Stimulated activated CD8-positive, alpha-beta memory T cell treated with anti-CD3 and anti-CD28 coated beads, Interleukin-4, amount 100 ng/mL, for 48 hours (primary cell): ENCODE results near the gene SPDYE3.
A peak's percentile ranks its signal among the peaks of the same experiment; 100 is the strongest.
"Not testable (repeated sequence)": the region's sequence is repeated elsewhere in the genome, so short reads cannot be mapped to it uniquely, and the experiment has no call there.

ENCODE experiments used
- DNase-seq: peaks from one replicate; pipeline ENCODE4 v3.0.0-alpha.2; 2020

SPDYE3 gene

GRCh38 chr7:100288258-100288657 lies 19.2 kb upstream of the SPDYE3 start:
- not testable (repeated sequence) for DNase-seq

GRCh38 chr7:100292162-100292561 lies 15.3 kb upstream of the SPDYE3 start:
- DNase-seq = not testable (repeated sequence)

GRCh38 chr7:100295269-100295668 lies 12.2 kb upstream of the SPDYE3 start:
- DNase-seq = peak; percentile 44

- not testable (repeated sequence) for DNase-seq
Observed at GRCh38 chr7:100297852-100298631, 9.5 kb upstream of the SPDYE3 start.

GRCh38 chr7:100298632-100298895 lies 8.9 kb upstream of the SPDYE3 start:
- DNase-seq = not testable (repeated sequence)

- not testable (repeated sequence) for DNase-seq
Observed at GRCh38 chr7:100304526-100304925, 3.0 kb upstream of the SPDYE3 start.

- DNase-seq = not testable (repeated sequence)
Observed at GRCh38 chr7:100318329-100318728, 10.8 kb downstream of the SPDYE3 start.

- not testable (repeated sequence) for DNase-seq
Observed at GRCh38 chr7:100321648-100322047, 14.1 kb downstream of the SPDYE3 start.

GRCh38 chr7:100324194-100324593 lies 16.7 kb downstream of the SPDYE3 start:
- not testable (repeated sequence) for DNase-seq

- DNase-seq = not testable (repeated sequence)
Observed at GRCh38 chr7:100325671-100326070, 18.2 kb downstream of the SPDYE3 start.

- not testable (repeated sequence) for DNase-seq
Observed at GRCh38 chr7:100326914-100327313, 19.4 kb downstream of the SPDYE3 start.

GRCh38 chr7:100335566-100336466 lies 28.3 kb downstream of the SPDYE3 start:
- peak; percentile 88 for DNase-seq

GRCh38 chr7:100338083-100338696 lies 30.7 kb downstream of the SPDYE3 start:
- DNase-seq = not testable (repeated sequence)

GRCh38 chr7:100341286-100341685 lies 33.8 kb downstream of the SPDYE3 start:
- DNase-seq = not testable (repeated sequence)

GRCh38 chr7:100342765-100343164 lies 35.3 kb downstream of the SPDYE3 start:
- DNase-seq = no peak

GRCh38 chr7:100344124-100344559 lies 36.6 kb downstream of the SPDYE3 start:
- not testable (repeated sequence) for DNase-seq

- peak; percentile 79 for DNase-seq
Observed at GRCh38 chr7:100344560-100345287, 37.2 kb downstream of the SPDYE3 start.

- DNase-seq = peak; percentile 75
Observed at GRCh38 chr7:100345288-100345672, 37.8 kb downstream of the SPDYE3 start.

- DNase-seq = no peak
Observed at GRCh38 chr7:100346921-100347320, 39.4 kb downstream of the SPDYE3 start.

- no peak for DNase-seq
Observed at GRCh38 chr7:100348805-100349204, 41.3 kb downstream of the SPDYE3 start.

- no peak for DNase-seq
Observed at GRCh38 chr7:100349757-100350156, 42.3 kb downstream of the SPDYE3 start.

GRCh38 chr7:100351657-100352058 lies 44.2 kb downstream of the SPDYE3 start:
- no peak for DNase-seq
